ENCODE data around the gene WWOX. TPM values are rescaled to one million over a fixed set of nuclear protein-coding genes. Genes with fewer than 3 reads are reported as not detected.

Gene WWOX
- total RNA-seq, 6 experiments from 2014 or later: 13.0 to 24.3 (median 16.5) TPM

- H3K9me3 ChIP-seq: no peaks in the 10 kb centered on the region
- TF ChIP-seq POLR2A (IDR thresholded peaks at IDR 0.05) (no peak), CTCF (IDR thresholded peaks at IDR 0.05) (no peak)
- WGBS (ENCODE audit: insufficient coverage, low coverage, low lambda C conversion rate, missing lambda C conversion rate): 53% methylated on average over 3 of the region's 4 CpGs
These were observed 430.8 kb downstream of the WWOX start for GRCh38 chr16:78530283-78530682.

GRCh38 chr16:78535098-78535497 lies 435.6 kb downstream of the WWOX start:
- Histone ChIP-seq H3K27ac (no peak overlapping the region), H3K36me3 (no peaks in the 10 kb centered on the region), H3K4me1 (no peaks in the 10 kb centered on the region), H3K9me3 (no peaks in the 10 kb centered on the region), H3K4me3 (no peak overlapping the region), H3K27me3 (no peaks in the 10 kb centered on the region)
- 88% methylated on average over 4 of the region's 4 CpGs for WGBS (ENCODE audit: insufficient coverage, low coverage, low lambda C conversion rate, missing lambda C conversion rate)
- DNase-seq (no peak), ATAC-seq (no peak)
- no peak for TF ChIP-seq POLR2A (IDR thresholded peaks at IDR 0.05)
- TF ChIP-seq CTCF (IDR thresholded peaks at IDR 0.05): no peak
- intact Hi-C loops (cut with DNase I): no loop called here

More at GRCh38 chr16:78530283-78530682, 430.8 kb downstream of the WWOX start:
- ATAC-seq (no peak), DNase-seq (no peak)
- Histone ChIP-seq H3K27me3 (no peaks in the 10 kb centered on the region), H3K4me3 (no peak overlapping the region), H3K4me1 (no peaks in the 10 kb centered on the region), H3K36me3 (no peaks in the 10 kb centered on the region), H3K27ac (no peak overlapping the region)
- intact Hi-C loops (cut with DNase I): no loop called here

GRCh38 chr16:78537511-78537910 lies 438.1 kb downstream of the WWOX start:
- H3K36me3 ChIP-seq: no peaks in the 10 kb centered on the region
- no peak for ATAC-seq
- WGBS (ENCODE audit: insufficient coverage, low coverage, low lambda C conversion rate, missing lambda C conversion rate): 83% methylated on average over 4 of the region's 10 CpGs
- H3K27ac ChIP-seq: no peak overlapping the region
- intact Hi-C loops (cut with DNase I): no loop called here
- no peak overlapping the region for H3K4me3 ChIP-seq
- TF ChIP-seq CTCF (IDR thresholded peaks at IDR 0.05) (no peak), POLR2A (IDR thresholded peaks at IDR 0.05) (no peak)
- no peaks in the 10 kb centered on the region for H3K27me3 ChIP-seq
- DNase-seq: no peak
- H3K9me3 ChIP-seq: no peaks in the 10 kb centered on the region
- H3K4me1 ChIP-seq: peaks cover 0 to 5% (median 0%) of the 10 kb centered on the region in 4 donors

GRCh38 chr16:78538292-78538691 lies 438.8 kb downstream of the WWOX start:
- Histone ChIP-seq H3K9me3 (no peaks in the 10 kb centered on the region), H3K4me1 (peaks cover 0 to 5% (median 0%) of the 10 kb centered on the region in 4 donors), H3K36me3 (no peaks in the 10 kb centered on the region), H3K4me3 (no peak overlapping the region), H3K27ac (no peak overlapping the region), H3K27me3 (no peaks in the 10 kb centered on the region)
- TF ChIP-seq CTCF (IDR thresholded peaks at IDR 0.05) (no peak), POLR2A (IDR thresholded peaks at IDR 0.05) (no peak)
- 62% methylated on average over 6 of the region's 9 CpGs for WGBS (ENCODE audit: insufficient coverage, low coverage, low lambda C conversion rate, missing lambda C conversion rate)
- intact Hi-C loops (cut with DNase I): no loop called here
- DNase-seq (no peak), ATAC-seq (no peak)

GRCh38 chr16:78538919-78539318 lies 439.5 kb downstream of the WWOX start:
- intact Hi-C loops (cut with DNase I): no loop called here
- Histone ChIP-seq H3K4me3 (no peak overlapping the region), H3K27me3 (no peaks in the 10 kb centered on the region), H3K9me3 (no peaks in the 10 kb centered on the region), H3K36me3 (no peaks in the 10 kb centered on the region), H3K4me1 (peaks cover 0 to 5% (median 0%) of the 10 kb centered on the region in 4 donors), H3K27ac (no peak overlapping the region)
- DNase-seq: no peak
- ATAC-seq: no peak
- no peak for TF ChIP-seq CTCF (IDR thresholded peaks at IDR 0.05)
- no peak for TF ChIP-seq POLR2A (IDR thresholded peaks at IDR 0.05)
- WGBS (ENCODE audit: insufficient coverage, low coverage, low lambda C conversion rate, missing lambda C conversion rate): 87% methylated on average over 3 of the region's 3 CpGs

Data from right lobe of liver (tissue), 6 donors.